T-cell (primary cell): ENCODE data around the gene EFHC1. TPM values are rescaled to one million over a fixed set of nuclear protein-coding genes. Genes with fewer than 3 reads are reported as not detected.

Experiments used
- ATAC-seq, 4 experiments: fragments of 200-7000 bp in 3 of 4; fragments of 150-1000 bp in 1 of 4; cut with Tn5 transposase; replicated peaks in 1 of 4; 1 replicate in 3 of 4; 2 replicates in 1 of 4; pipeline ENCODE4 v1.10.0; 2021; ENCODE audit warnings: moderate library complexity in 3 of 4, mild to moderate bottlenecking in 2 of 4, moderate number of reproducible peaks in 1 of 4
- CTCF ChIA-PET, 2 donors: fragments of 300-600 bp; sonication (Branson Sonifier 250); formaldehyde crosslinking; loops; one replicate each; lab custom pipeline; 2022; ENCODE audit warnings: antibody characterized with exemption in 2 of 2; lab: Charles Lee
- POLR2A ChIA-PET, 2 donors: fragments of 300-600 bp; sonication (Branson Sonifier 250); formaldehyde crosslinking; loops; one replicate each; lab custom pipeline; 2022; ENCODE audit warnings: antibody characterized with exemption in 2 of 2; lab: Charles Lee
- DNase-seq, 35 experiments: peaks; one replicate each; pipeline versions ENCODE4 v3.0.0 to v3.0.0-alpha.2; 2013 to 2023
- H3K27ac ChIP-seq: one replicate; pipeline ENCODE4 v1.5.1; 2013; ENCODE audit warnings: low read length
- H3K27me3 ChIP-seq, 2 experiments: replicated peaks in 1 of 2; 1 replicate in 1 of 2; 2 replicates in 1 of 2; pipeline versions ENCODE4 v1.6.1 to v1.7.0; 2013; ENCODE audit warnings: low read length in 1 of 2, mixed read lengths in 1 of 2; ENCODE audit not compliant: control insufficient read depth in 2 of 2, insufficient read depth in 2 of 2; ENCODE audit errors: extremely low read depth in 1 of 2
- H3K36me3 ChIP-seq, 2 donors: 1 replicate in 1 of 2; 2 replicates in 1 of 2; pipeline versions ENCODE4 v1.6.1 to v1.7.0; 2013; ENCODE audit warnings: low read length in 1 of 2; ENCODE audit not compliant: control insufficient read depth in 2 of 2, insufficient read depth in 1 of 2; ENCODE audit errors: extremely low read depth in 1 of 2
- H3K4me1 ChIP-seq, 2 experiments: 1 replicate in 1 of 2; 2 replicates in 1 of 2; pipeline versions ENCODE4 v1.6.1 to v1.7.0; 2013; ENCODE audit warnings: low read length in 2 of 2, mixed read lengths in 1 of 2; ENCODE audit not compliant: insufficient read depth in 2 of 2, control insufficient read depth in 1 of 2; ENCODE audit errors: extremely low read depth in 1 of 2
- H3K4me3 ChIP-seq, 2 donors: 1 replicate in 1 of 2; 2 replicates in 1 of 2; pipeline versions ENCODE4 v1.5.1 to v1.7.0; 2013; ENCODE audit warnings: mild to moderate bottlenecking in 2 of 2, low read length in 1 of 2, moderate library complexity in 1 of 2; ENCODE audit not compliant: control insufficient read depth in 1 of 2; ENCODE audit errors: extremely low read depth in 1 of 2
- H3K9me3 ChIP-seq: 2 replicates; pipeline ENCODE4 v1.7.0; 2013
- H3K27ac Mint-ChIP-seq, 2 donors: one replicate each; pipeline ENCODE4 v1.8.0; 2020 to 2021; ENCODE audit warnings: mild to moderate bottlenecking in 2 of 2, mixed read lengths in 2 of 2
- H3K27me3 Mint-ChIP-seq, 2 donors: one replicate each; pipeline ENCODE4 v1.8.0; 2021 to 2022; ENCODE audit warnings: mixed read lengths in 2 of 2
- H3K36me3 Mint-ChIP-seq: one replicate; pipeline ENCODE4 v1.8.0; 2021; ENCODE audit warnings: mixed read lengths
- H3K4me1 Mint-ChIP-seq, 3 donors: one replicate each; pipeline ENCODE4 v1.8.0; 2020 to 2022; ENCODE audit warnings: mixed read lengths in 3 of 3, mild to moderate bottlenecking in 1 of 3
- H3K4me3 Mint-ChIP-seq, 3 donors: one replicate each; pipeline ENCODE4 v1.8.0; 2020 to 2022; ENCODE audit warnings: mild to moderate bottlenecking in 3 of 3, mixed read lengths in 3 of 3, moderate library complexity in 3 of 3
- H3K9me3 Mint-ChIP-seq, 3 donors: one replicate each; pipeline ENCODE4 v1.8.0; 2020 to 2022; ENCODE audit warnings: mixed read lengths in 3 of 3
- WGBS: methylation state at CpG from one replicate; pipeline ENCODE4 v1.1.5; 2013; ENCODE audit warnings: missing lambda C conversion rate; ENCODE audit not compliant: insufficient coverage; 5-methylcytosine and 5-hydroxymethylcytosine counted together
- total RNA-seq, 35 experiments: library from RNA in 6 of 35; stranded (reverse) in 6 of 35; fragments of 120-200 nt in 1 of 35; gene quantifications; one replicate each; pipeline versions ENCODE4 v1.2.1 to v1.2.4 and lab custom pipeline; 2013 to 2026

The EFHC1 gene
- total RNA-seq, 5 donors from 2014 or later (not counting 1 experiment from before 2014, with no cell fraction given): 4.5 to 8.6 (median 6.2) TPM

- CTCF ChIA-PET: no interaction called here
- H3K4me3 Mint-ChIP-seq: no peak overlapping the region
- POLR2A ChIA-PET: no interaction called here
- no peaks in the 10 kb centered on the region for H3K9me3 ChIP-seq
- H3K27me3 Mint-ChIP-seq: no peaks in the 10 kb centered on the region
- no peak for ATAC-seq
- H3K27me3 ChIP-seq: no peaks in the 10 kb centered on the region
- peaks cover 24% of the 10 kb centered on the region for H3K36me3 Mint-ChIP-seq
- no peak for DNase-seq
- H3K27ac ChIP-seq: no peak overlapping the region
- H3K9me3 Mint-ChIP-seq: no peaks in the 10 kb centered on the region
- peaks cover 4 to 6% of the 10 kb centered on the region in 2 donors for H3K36me3 ChIP-seq
- 86% methylated on average over 6 of the region's 9 CpGs for WGBS
- no peak overlapping the region for H3K4me3 ChIP-seq
- H3K4me1 Mint-ChIP-seq: no peaks in the 10 kb centered on the region
- H3K27ac Mint-ChIP-seq: no peak overlapping the region
- H3K4me1 ChIP-seq: peaks cover 0 to 9% of the 10 kb centered on the region in 2 experiments
Measured at GRCh38 chr6:52500238-52501129, 80.3 kb downstream of the EFHC1 start.

DNA sequence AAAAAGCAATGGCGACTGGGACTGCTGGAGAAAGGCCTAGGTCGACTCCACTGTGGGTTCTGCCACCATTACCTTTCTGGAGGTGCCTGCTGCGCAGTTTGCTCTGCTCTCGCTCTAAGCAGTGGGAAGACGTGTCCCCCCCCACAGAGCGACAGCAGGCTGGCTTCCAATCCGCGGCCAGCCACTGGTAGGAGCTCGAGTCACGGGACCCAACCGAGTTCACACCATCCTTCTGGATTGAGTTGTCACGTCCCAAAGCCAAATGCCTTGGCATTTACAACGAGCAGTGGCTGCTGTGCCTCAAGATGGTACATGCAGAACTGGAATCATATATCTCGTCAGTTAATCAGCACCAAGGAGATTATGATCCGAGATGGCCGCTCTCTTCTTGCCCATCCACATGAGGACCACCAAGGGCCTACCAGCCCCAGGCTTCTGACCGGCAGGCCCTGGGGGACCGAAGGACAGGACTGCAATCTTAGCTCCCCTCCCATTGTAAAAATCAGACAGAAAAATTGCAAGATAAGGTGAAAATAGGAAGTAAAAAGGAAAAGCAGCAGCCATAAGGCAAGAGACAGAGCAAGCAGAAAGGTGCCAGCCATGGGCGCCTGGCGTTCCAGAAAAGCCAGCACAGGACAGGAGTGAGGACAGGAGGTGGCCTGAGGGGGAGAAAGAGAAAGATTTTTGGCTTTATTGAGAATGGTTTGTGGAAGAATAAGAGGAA, 82.3 kb downstream of the EFHC1 start:
- H3K36me3 ChIP-seq: peaks cover 4 to 19% of the 10 kb centered on the region in 2 donors
- no peaks in the 10 kb centered on the region for H3K9me3 ChIP-seq
- H3K27me3 ChIP-seq: no peaks in the 10 kb centered on the region
- H3K4me1 ChIP-seq: peaks cover 0 to 9% of the 10 kb centered on the region in 2 experiments
- Mint-ChIP-seq H3K27ac (no peak overlapping the region), H3K27me3 (no peaks in the 10 kb centered on the region), H3K36me3 (peaks cover 34% of the 10 kb centered on the region), H3K9me3 (no peaks in the 10 kb centered on the region), H3K4me1 (no peaks in the 10 kb centered on the region), H3K4me3 (no peak overlapping the region)
- POLR2A ChIA-PET: no interaction called here
- ATAC-seq: no peak
- CTCF ChIA-PET: no interaction called here
- H3K4me3 ChIP-seq: no peak overlapping the region
- no peak for DNase-seq
- 86% methylated on average over 18 of the region's 20 CpGs for WGBS
- H3K27ac ChIP-seq: no peak overlapping the region

DNA sequence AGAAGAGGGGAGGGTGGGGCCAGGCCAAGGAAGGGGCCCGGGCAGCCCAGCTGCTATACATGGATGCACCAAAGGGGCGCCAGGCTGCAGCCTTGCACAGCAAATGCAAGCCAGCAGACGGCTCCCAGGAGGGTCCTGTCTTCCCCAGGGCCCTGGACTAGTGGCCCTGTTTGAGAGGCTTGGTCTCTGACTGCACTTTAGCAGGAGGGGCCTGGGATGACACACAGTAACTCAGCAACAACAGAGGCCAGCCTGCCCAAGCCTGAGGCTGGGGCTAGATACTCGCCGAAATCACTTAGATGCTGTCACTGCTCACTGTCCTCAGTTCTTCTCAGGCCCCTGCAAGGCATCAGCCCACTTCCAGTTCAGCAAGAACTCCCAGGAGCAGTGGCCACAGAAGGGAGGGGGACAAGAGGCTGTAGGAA, 83.2 kb downstream of the EFHC1 start:
- H3K4me1 Mint-ChIP-seq: no peaks in the 10 kb centered on the region
- H3K9me3 ChIP-seq: no peaks in the 10 kb centered on the region
- no peaks in the 10 kb centered on the region for H3K27me3 ChIP-seq
- ATAC-seq (no peak), DNase-seq (no peak)
- peaks cover 0 to 9% of the 10 kb centered on the region in 2 experiments for H3K4me1 ChIP-seq
- CTCF ChIA-PET: no interaction called here
- H3K4me3 Mint-ChIP-seq: no peak overlapping the region
- H3K27ac ChIP-seq: no peak overlapping the region
- no peaks in the 10 kb centered on the region for H3K27me3 Mint-ChIP-seq
- H3K9me3 Mint-ChIP-seq: no peaks in the 10 kb centered on the region
- no peak overlapping the region for H3K27ac Mint-ChIP-seq
- H3K36me3 ChIP-seq: peaks cover 4 to 24% of the 10 kb centered on the region in 2 donors
- H3K4me3 ChIP-seq: no peak overlapping the region
- peaks cover 43% of the 10 kb centered on the region for H3K36me3 Mint-ChIP-seq
- 90% methylated on average over 5 of the region's 5 CpGs for WGBS
- POLR2A ChIA-PET: no interaction called here

GRCh38 chr6:52503851-52504781, 84.0 kb downstream of the EFHC1 start:
- H3K27ac ChIP-seq: no peak overlapping the region
- H3K9me3 Mint-ChIP-seq: no peaks in the 10 kb centered on the region
- H3K36me3 Mint-ChIP-seq: peaks cover 51% of the 10 kb centered on the region
- no peak overlapping the region for H3K4me3 ChIP-seq
- H3K9me3 ChIP-seq: no peaks in the 10 kb centered on the region
- peaks cover 0 to 9% of the 10 kb centered on the region in 2 experiments for H3K4me1 ChIP-seq
- WGBS: 88% methylated on average over 17 of the region's 24 CpGs
- no peaks in the 10 kb centered on the region for H3K27me3 Mint-ChIP-seq
- H3K4me3 Mint-ChIP-seq: no peak overlapping the region
- CTCF ChIA-PET: no interaction called here
- peaks cover 8 to 26% of the 10 kb centered on the region in 2 donors for H3K36me3 ChIP-seq
- POLR2A ChIA-PET: no interaction called here
- no peaks in the 10 kb centered on the region for H3K4me1 Mint-ChIP-seq
- no peak for ATAC-seq
- no peak for DNase-seq
- H3K27ac Mint-ChIP-seq: no peak overlapping the region
- H3K27me3 ChIP-seq: no peaks in the 10 kb centered on the region

GRCh38 chr6:52504782-52505136, 84.6 kb downstream of the EFHC1 start:
- no peak for ATAC-seq
- no peak overlapping the region for H3K27ac ChIP-seq

More at GRCh38 chr6:52504782-52505136, 84.6 kb downstream of the EFHC1 start:
- POLR2A ChIA-PET: no interaction called here
- no peak overlapping the region for H3K4me3 Mint-ChIP-seq
- no peak for DNase-seq
- no peak overlapping the region for H3K27ac Mint-ChIP-seq
- no peaks in the 10 kb centered on the region for H3K9me3 Mint-ChIP-seq
- Histone ChIP-seq H3K4me3 (no peak overlapping the region), H3K27me3 (no peaks in the 10 kb centered on the region), H3K4me1 (peaks cover 0 to 9% of the 10 kb centered on the region in 2 experiments), H3K36me3 (peaks cover 11 to 33% of the 10 kb centered on the region in 2 donors), H3K9me3 (no peaks in the 10 kb centered on the region)
- H3K36me3 Mint-ChIP-seq: peaks cover 57% of the 10 kb centered on the region
- H3K27me3 Mint-ChIP-seq: no peaks in the 10 kb centered on the region
- H3K4me1 Mint-ChIP-seq: no peaks in the 10 kb centered on the region
- CTCF ChIA-PET: interaction anchor here in 1 of 2 donors (0.6 kb wide), 1 partner anchor 45 kb away, joined by 3 read pairs; no protein-coding TSS in a partner anchor
- WGBS: 89% methylated on average over 5 of the region's 10 CpGs
